CD8-positive, alpha-beta memory T cell (primary cell): Measurements from ENCODE around the gene CARD11. TPM values are rescaled to one million over a fixed set of nuclear protein-coding genes. Genes with fewer than 3 reads are reported as not detected.

Experiments used
- CTCF ChIA-PET: fragments of 350-600 bp; sonication (Branson Sonifier 250); formaldehyde crosslinking; loops from one replicate; lab custom pipeline; 2021; ENCODE audit warnings: antibody characterized with exemption; lab: Charles Lee
- POLR2A ChIA-PET: fragments of 350-600 bp; sonication (Branson Sonifier 250); formaldehyde crosslinking; loops from one replicate; lab custom pipeline; 2021; ENCODE audit warnings: antibody characterized with exemption; lab: Charles Lee
- DNase-seq, 5 donors: peaks; one replicate each; pipeline versions ENCODE4 v3.0.0 to v3.0.0-alpha.2; 2020 to 2022; ENCODE audit warnings: mixed read lengths in 1 of 5
- H3K27ac ChIP-seq: one replicate; pipeline ENCODE4 v1.7.0; 2013; ENCODE audit warnings: low read depth, mild to moderate bottlenecking, low read length, moderate library complexity
- H3K27me3 ChIP-seq: 2 replicates; pipeline ENCODE4 v1.7.0; 2013; ENCODE audit warnings: low read length, mild to moderate bottlenecking; ENCODE audit not compliant: insufficient read depth, poor library complexity, severe bottlenecking
- H3K36me3 ChIP-seq: 2 replicates; pipeline ENCODE4 v1.7.0; 2013; ENCODE audit warnings: mild to moderate bottlenecking, low read length, moderate library complexity; ENCODE audit not compliant: insufficient read depth
- H3K4me1 ChIP-seq: 2 replicates; pipeline ENCODE4 v1.7.0; 2013; ENCODE audit warnings: mild to moderate bottlenecking, low read length, moderate library complexity; ENCODE audit not compliant: insufficient read depth
- H3K4me3 ChIP-seq: 2 replicates; pipeline ENCODE4 v1.7.0; 2013; ENCODE audit warnings: mild to moderate bottlenecking, low read length
- H3K9me3 ChIP-seq: 2 replicates; pipeline ENCODE4 v1.7.0; 2013; ENCODE audit warnings: mild to moderate bottlenecking, low read length
- H3K27ac Mint-ChIP-seq, 8 donors: one replicate each; pipeline ENCODE4 v1.8.0; 2020 to 2021; ENCODE audit warnings: mixed read lengths in 8 of 8, mild to moderate bottlenecking in 6 of 8, inconsistent platforms in 3 of 8, moderate library complexity in 3 of 8
- H3K27me3 Mint-ChIP-seq, 2 donors: one replicate each; pipeline ENCODE4 v1.8.0; 2020 to 2021; ENCODE audit warnings: mixed read lengths in 2 of 2, mild to moderate bottlenecking in 1 of 2, moderate library complexity in 1 of 2
- H3K36me3 Mint-ChIP-seq, 3 donors: one replicate each; pipeline ENCODE4 v1.8.0; 2020 to 2021; ENCODE audit warnings: mixed read lengths in 3 of 3, inconsistent platforms in 1 of 3, mild to moderate bottlenecking in 1 of 3
- H3K4me1 Mint-ChIP-seq, 3 donors: one replicate each; pipeline ENCODE4 v1.8.0; 2020 to 2021; ENCODE audit warnings: mixed read lengths in 3 of 3, inconsistent platforms in 1 of 3, mild to moderate bottlenecking in 1 of 3
- H3K4me3 Mint-ChIP-seq, 7 donors: one replicate each; pipeline ENCODE4 v1.8.0; 2020 to 2021; ENCODE audit warnings: mixed read lengths in 7 of 7, mild to moderate bottlenecking in 6 of 7, moderate library complexity in 4 of 7, inconsistent platforms in 2 of 7
- H3K9me3 Mint-ChIP-seq, 5 donors: one replicate each; pipeline ENCODE4 v1.8.0; 2020 to 2022; ENCODE audit warnings: mixed read lengths in 5 of 5, mild to moderate bottlenecking in 3 of 5, moderate library complexity in 2 of 5, inconsistent platforms in 1 of 5
- polyA plus RNA-seq: library from polyadenylated mRNA; unstranded; fragments of 300-500 nt; fragmentation: Illumina TruSeq; gene quantifications from one replicate; pipeline ENCODE4 v1.2.3, GENCODE V29; 2021
- total RNA-seq, 2 experiments: library from RNA; stranded (reverse); gene quantifications; one replicate each; pipeline ENCODE4 v1.2.3, GENCODE V29; 2021

CARD11 gene
- total and polyA plus RNA-seq, 3 experiments from 2014 or later, result 40.9 to 72.1 (median 68.4) TPM

GRCh38 chr7:2937701-2938513, 105.8 kb downstream of the CARD11 start:
- peaks cover 3 to 4% (median 4%) of the 10 kb centered on the region in 3 donors for H3K4me1 Mint-ChIP-seq
- ChIA-PET POLR2A (no interaction called here), CTCF (no interaction called here)
- H3K27ac Mint-ChIP-seq, result peak overlapping the region in 2 of 8 donors; percentile 17 to 59
- Histone ChIP-seq H3K9me3 (no peaks in the 10 kb centered on the region), H3K4me1 (no peaks in the 10 kb centered on the region), H3K36me3 (peaks cover 72% of the 10 kb centered on the region), H3K27me3 (no peaks in the 10 kb centered on the region), H3K4me3 (no peak overlapping the region), H3K27ac (no peak overlapping the region)
- DNase-seq, result peak in 1 of 5 donors; percentile 27
- peaks cover 0 to 1% of the 10 kb centered on the region in 2 donors for H3K27me3 Mint-ChIP-seq
- H3K9me3 Mint-ChIP-seq, result no peaks in the 10 kb centered on the region
- H3K4me3 Mint-ChIP-seq, result no peak overlapping the region
- H3K36me3 Mint-ChIP-seq, result peaks cover 5 to 90% (median 23%) of the 10 kb centered on the region in 3 donors

DNA sequence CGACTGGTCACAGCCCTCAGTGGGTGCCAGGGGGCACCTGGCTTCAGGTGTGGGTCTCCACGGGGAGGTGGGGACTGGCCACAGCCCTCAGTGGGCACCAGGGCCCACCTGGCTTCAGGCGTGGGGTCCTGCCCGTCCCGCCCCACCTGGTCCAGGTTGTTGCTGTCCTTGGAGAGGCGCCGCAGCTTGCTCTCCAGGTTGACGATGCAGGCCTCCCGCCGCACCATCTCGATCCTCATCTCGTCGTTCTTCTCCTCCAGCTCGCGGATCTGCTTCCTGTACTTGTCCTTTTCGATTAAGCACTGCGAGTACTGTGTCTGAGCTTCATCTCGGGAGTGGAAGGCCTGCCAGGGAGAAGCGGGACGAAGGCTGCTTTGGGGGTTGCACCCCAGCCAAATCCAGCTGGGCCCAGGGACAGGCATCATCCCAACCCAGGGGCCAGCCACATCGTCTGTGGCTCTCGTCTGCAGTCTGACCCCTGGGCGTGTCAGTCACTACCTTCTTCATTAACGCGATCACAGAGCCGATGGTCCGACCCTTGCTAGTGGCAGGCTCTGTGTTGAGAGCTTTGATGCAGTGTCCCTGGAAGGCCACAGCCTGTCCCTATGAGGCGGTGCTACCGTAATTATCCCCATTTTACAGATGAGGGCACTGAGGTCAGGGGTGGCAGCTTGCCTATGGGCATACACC, 106.6 kb downstream of the CARD11 start:
- Histone ChIP-seq H3K9me3 (no peaks in the 10 kb centered on the region), H3K27ac (no peak overlapping the region), H3K4me3 (no peak overlapping the region), H3K27me3 (no peaks in the 10 kb centered on the region), H3K4me1 (no peaks in the 10 kb centered on the region), H3K36me3 (peaks cover 73% of the 10 kb centered on the region)
- peak in 1 of 5 donors; percentile 42 for DNase-seq
- Mint-ChIP-seq H3K4me3 (no peak overlapping the region), H3K4me1 (no peaks in the 10 kb centered on the region), H3K27ac (peak overlapping the region in 1 of 8 donors; percentile 59), H3K36me3 (peaks cover 0 to 91% (median 22%) of the 10 kb centered on the region in 3 donors), H3K9me3 (no peaks in the 10 kb centered on the region), H3K27me3 (no peaks in the 10 kb centered on the region)
- ChIA-PET CTCF (no interaction called here), POLR2A (no interaction called here)

DNA sequence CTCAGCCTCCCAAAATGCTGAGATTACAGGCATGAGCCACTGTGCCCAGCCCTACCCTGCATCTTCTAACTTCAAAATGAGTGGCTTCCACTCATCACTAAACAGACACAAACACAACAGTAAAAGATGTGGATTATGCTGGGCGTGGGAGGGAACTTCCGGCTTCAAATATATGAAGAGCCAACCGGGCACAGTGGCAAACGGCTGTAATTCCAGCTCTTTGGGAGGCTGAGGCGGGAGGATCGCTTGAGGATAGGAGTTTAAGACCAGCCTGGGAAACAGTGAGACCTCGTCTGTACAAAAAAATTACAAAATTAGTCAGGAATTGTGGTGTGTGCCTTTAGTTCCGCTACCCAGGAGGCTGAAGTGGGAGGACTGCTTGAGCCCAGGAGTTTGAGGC, 107.4 kb downstream of the CARD11 start:
- H3K36me3 Mint-ChIP-seq, result peaks cover 0 to 90% (median 23%) of the 10 kb centered on the region in 3 donors
- Histone ChIP-seq H3K4me1 (no peaks in the 10 kb centered on the region), H3K9me3 (no peaks in the 10 kb centered on the region), H3K4me3 (no peak overlapping the region), H3K36me3 (peaks cover 70% of the 10 kb centered on the region), H3K27me3 (no peaks in the 10 kb centered on the region), H3K27ac (no peak overlapping the region)
- peak in 1 of 5 donors; percentile 14 for DNase-seq
- no peak overlapping the region for H3K4me3 Mint-ChIP-seq
- ChIA-PET POLR2A (no interaction called here), CTCF (no interaction called here)
- peak overlapping the region in 1 of 8 donors; percentile 75 for H3K27ac Mint-ChIP-seq
- H3K27me3 Mint-ChIP-seq, result no peaks in the 10 kb centered on the region
- no peaks in the 10 kb centered on the region for H3K4me1 Mint-ChIP-seq
- H3K9me3 Mint-ChIP-seq, result no peaks in the 10 kb centered on the region

GRCh38 chr7:2934984-2935740, 108.5 kb downstream of the CARD11 start:
- ChIA-PET CTCF (interaction anchor here (1.1 to 1.7 kb wide), 2 partner anchors 8 to 131 kb away, joined by 3 read pairs; no protein-coding TSS in a partner anchor), POLR2A (no interaction called here)
- Histone ChIP-seq H3K27ac (no peak overlapping the region), H3K4me1 (no peaks in the 10 kb centered on the region), H3K27me3 (no peaks in the 10 kb centered on the region), H3K4me3 (no peak overlapping the region), H3K36me3 (peaks cover 70% of the 10 kb centered on the region), H3K9me3 (no peaks in the 10 kb centered on the region)
- Mint-ChIP-seq H3K27me3 (no peaks in the 10 kb centered on the region), H3K4me3 (no peak overlapping the region), H3K36me3 (peaks cover 0 to 90% (median 20%) of the 10 kb centered on the region in 3 donors), H3K27ac (peak overlapping the region in 2 of 8 donors; percentile 17 to 40), H3K9me3 (no peaks in the 10 kb centered on the region), H3K4me1 (no peaks in the 10 kb centered on the region)
- peak in 1 of 5 donors; percentile 30 for DNase-seq

DNA sequence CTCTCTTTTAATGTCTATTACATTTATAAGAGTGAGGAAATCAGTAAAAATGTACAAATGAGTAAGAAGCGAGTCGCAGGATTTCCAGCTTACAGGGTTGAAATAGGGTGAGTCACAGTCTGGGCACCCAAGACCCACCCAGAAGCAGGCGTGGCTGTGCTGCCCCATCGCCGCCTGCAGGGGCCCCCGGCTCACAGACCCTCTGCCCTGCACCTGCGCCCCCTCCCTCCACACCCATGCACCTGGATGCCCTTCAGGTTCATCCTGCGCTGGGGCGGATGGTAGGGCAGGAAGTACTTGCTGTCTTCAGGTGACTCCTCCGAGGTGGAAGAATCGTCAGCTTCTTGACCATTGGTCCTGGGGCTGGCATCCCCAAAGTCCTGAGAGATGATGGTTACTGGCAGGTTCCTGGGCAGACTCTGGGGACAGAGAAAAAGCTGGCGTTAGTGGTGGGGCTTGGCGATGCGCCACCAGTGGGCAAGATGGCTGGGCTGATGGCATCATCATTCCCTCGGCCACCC, 109.4 kb downstream of the CARD11 start:
- H3K27ac Mint-ChIP-seq, result peak overlapping the region in 4 of 8 donors; percentile 6 to 62 (median 32)
- no peak overlapping the region for H3K4me3 Mint-ChIP-seq
- POLR2A ChIA-PET, result no interaction called here

DNA sequence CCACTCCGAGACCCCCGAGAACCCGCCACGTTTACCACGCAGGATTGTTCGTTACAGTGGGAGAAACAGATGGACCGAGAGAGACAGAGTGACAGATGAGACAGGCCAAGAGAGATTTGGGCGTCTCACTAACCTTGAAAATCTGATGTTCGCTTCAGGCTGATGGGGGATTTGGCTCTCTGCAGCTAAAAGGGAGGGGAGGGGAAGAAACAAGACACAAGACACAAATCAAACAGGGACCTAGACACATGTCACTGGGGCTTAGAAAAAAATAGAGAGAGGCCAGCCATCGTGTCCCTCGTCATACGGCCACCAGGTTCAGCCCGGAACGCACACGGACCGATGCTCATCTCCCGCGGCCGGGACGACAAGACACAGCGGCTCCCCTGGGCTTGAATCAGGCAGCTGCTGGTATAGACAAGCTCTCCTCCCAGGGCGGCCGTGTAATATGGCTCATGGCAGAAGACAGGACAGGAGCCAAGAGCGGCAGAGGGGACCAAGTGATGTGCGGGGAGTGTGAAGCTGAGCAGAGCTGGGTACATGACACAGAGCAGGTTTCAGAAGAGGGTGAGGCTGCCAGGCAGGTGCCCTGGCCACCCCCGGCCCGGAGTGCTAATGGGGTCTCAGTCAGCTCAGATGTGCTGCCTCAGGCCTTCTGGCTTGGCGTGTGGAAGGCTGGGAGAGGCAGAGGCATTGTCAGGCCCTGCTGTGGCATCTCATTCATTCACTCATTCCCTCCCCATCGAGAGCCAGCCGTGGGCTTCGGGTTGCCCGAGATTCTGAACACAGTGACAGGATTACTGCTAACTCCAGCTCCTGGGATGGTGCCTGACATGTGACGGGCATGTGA, 111.0 kb downstream of the CARD11 start:
- Mint-ChIP-seq H3K4me1 (no peaks in the 10 kb centered on the region), H3K27me3 (no peaks in the 10 kb centered on the region), H3K27ac (peak overlapping the region in 5 of 8 donors; percentile 21 to 94 (median 61)), H3K36me3 (peaks cover 0 to 81% (median 12%) of the 10 kb centered on the region in 3 donors), H3K9me3 (no peaks in the 10 kb centered on the region), H3K4me3 (peak overlapping the region in 1 of 7 donors; percentile 37)
- Histone ChIP-seq H3K4me3 (no peak overlapping the region), H3K4me1 (no peaks in the 10 kb centered on the region), H3K27me3 (no peaks in the 10 kb centered on the region), H3K9me3 (no peaks in the 10 kb centered on the region), H3K27ac (no peak overlapping the region), H3K36me3 (peaks cover 57% of the 10 kb centered on the region)
- ChIA-PET POLR2A (no interaction called here), CTCF (no interaction called here)
- peak in 1 of 5 donors; percentile 36 for DNase-seq

More for the DNA sequence above, 109.4 kb downstream of the CARD11 start:
- Mint-ChIP-seq H3K9me3 (no peaks in the 10 kb centered on the region), H3K27me3 (no peaks in the 10 kb centered on the region), H3K4me1 (no peaks in the 10 kb centered on the region), H3K36me3 (peaks cover 0 to 87% (median 16%) of the 10 kb centered on the region in 3 donors)
- Histone ChIP-seq H3K27ac (no peak overlapping the region), H3K4me3 (no peak overlapping the region), H3K9me3 (no peaks in the 10 kb centered on the region), H3K36me3 (peaks cover 69% of the 10 kb centered on the region), H3K4me1 (no peaks in the 10 kb centered on the region), H3K27me3 (no peaks in the 10 kb centered on the region)
- CTCF ChIA-PET, result interaction anchor here (1.1 to 1.7 kb wide), 2 partner anchors 9 to 132 kb away, joined by 3 read pairs; no protein-coding TSS in a partner anchor
- DNase-seq, result peak in 1 of 5 donors; percentile 42

- Mint-ChIP-seq H3K4me1 (no peaks in the 10 kb centered on the region), H3K9me3 (no peaks in the 10 kb centered on the region), H3K27me3 (peaks cover 0 to 4% of the 10 kb centered on the region in 2 donors), H3K36me3 (peaks cover 0 to 80% (median 14%) of the 10 kb centered on the region in 3 donors), H3K4me3 (no peak overlapping the region), H3K27ac (peak overlapping the region in 3 of 8 donors; percentile 55 to 94 (median 75))
- peak in 1 of 5 donors; percentile 20 for DNase-seq
- Histone ChIP-seq H3K27me3 (no peaks in the 10 kb centered on the region), H3K4me1 (no peaks in the 10 kb centered on the region), H3K36me3 (peaks cover 59% of the 10 kb centered on the region), H3K9me3 (no peaks in the 10 kb centered on the region), H3K4me3 (no peak overlapping the region), H3K27ac (no peak overlapping the region)
- POLR2A ChIA-PET, result no interaction called here
- CTCF ChIA-PET, result no interaction called here
These were observed 112.6 kb downstream of the CARD11 start for GRCh38 chr7:2931034-2931415.
